ENCODE results near the gene EXD3. TPM values are rescaled to one million over a fixed set of nuclear protein-coding genes. Genes with fewer than 3 reads are reported as not detected.

The EXD3 gene
- total RNA-seq, 5 donors from 2014 or later (not counting 1 experiment from before 2014, with no cell fraction given), result 18.5 to 43.8 (median 38.0) TPM

- H3K9me3 ChIP-seq, result no peaks in the 10 kb centered on the region
- ChIA-PET POLR2A (no interaction called here), CTCF (interaction anchor here in 1 of 2 donors (0.8 kb wide), 1 partner anchor 36 kb away, joined by 3 read pairs; the partner anchor contains the start of genes EXD3 and NOXA1)
- Mint-ChIP-seq H3K4me3 (peak within 1 kb of the TSS; percentile 61 to 72 (median 66)), H3K9me3 (no peaks in the 10 kb centered on the region), H3K27me3 (no peaks in the 10 kb centered on the region), H3K27ac (peak within 1 kb of the TSS; percentile 69 to 82), H3K36me3 (no peaks in the 10 kb centered on the region), H3K4me1 (peaks cover 31 to 49% (median 43%) of the 10 kb centered on the region in 3 donors)
- H3K27ac ChIP-seq (ENCODE audit: low read length), result peak within 1 kb of the TSS; percentile 85
- under 1% methylated on average over 61 of the region's 62 CpGs for WGBS (ENCODE audit: insufficient coverage)
- peaks cover 0 to 5% of the 10 kb centered on the region in 2 experiments for H3K27me3 ChIP-seq (replicated peaks in 1 of 2; ENCODE audit: control insufficient read depth in 2 of 2, extremely low read depth in 1 of 2, insufficient read depth in 2 of 2, low read length in 1 of 2)
- H3K4me3 ChIP-seq (ENCODE audit: control insufficient read depth in 1 of 2, extremely low read depth in 1 of 2, low read length in 1 of 2), result peak within 1 kb of the TSS; percentile 54 to 56
- peaks cover 9 to 10% of the 10 kb centered on the region in 2 donors for H3K36me3 ChIP-seq (ENCODE audit: control insufficient read depth in 2 of 2, extremely low read depth in 1 of 2, insufficient read depth in 1 of 2, low read length in 1 of 2)
- ATAC-seq (replicated peaks in 1 of 4) (peak; percentile 69 to 81 (median 73)), DNase-seq (peak; percentile 82 to 98 (median 92))
- H3K4me1 ChIP-seq (ENCODE audit: control insufficient read depth in 1 of 2, extremely low read depth in 1 of 2, insufficient read depth in 2 of 2, low read length in 2 of 2), result peaks cover 28 to 79% of the 10 kb centered on the region in 2 experiments
Measured at GRCh38 chr9:137459152-137459600, 36.2 kb upstream of the EXD3 start, which contains the start of gene NSMF. TSS of gene NSMF (minus strand) at chr9:137459334. CDS start at chr9:137459102, 232 bp downstream.

GRCh38 chr9:137458194-137459151, 35.5 kb upstream of the EXD3 start:
- Histone ChIP-seq H3K27ac (ENCODE audit: low read length) (no peak overlapping the region), H3K4me1 (ENCODE audit: control insufficient read depth in 1 of 2, extremely low read depth in 1 of 2, insufficient read depth in 2 of 2, low read length in 2 of 2) (peaks cover 30 to 85% of the 10 kb centered on the region in 2 experiments), H3K27me3 (replicated peaks in 1 of 2; ENCODE audit: control insufficient read depth in 2 of 2, extremely low read depth in 1 of 2, insufficient read depth in 2 of 2, low read length in 1 of 2) (peaks cover 0 to 4% of the 10 kb centered on the region in 2 experiments), H3K4me3 (ENCODE audit: control insufficient read depth in 1 of 2, extremely low read depth in 1 of 2, low read length in 1 of 2) (peak overlapping the region; percentile 38 to 52), H3K36me3 (ENCODE audit: control insufficient read depth in 2 of 2, extremely low read depth in 1 of 2, insufficient read depth in 1 of 2, low read length in 1 of 2) (peaks cover 9 to 10% of the 10 kb centered on the region in 2 donors), H3K9me3 (no peaks in the 10 kb centered on the region)
- Mint-ChIP-seq H3K27ac (no peak overlapping the region), H3K27me3 (no peaks in the 10 kb centered on the region), H3K9me3 (no peaks in the 10 kb centered on the region), H3K36me3 (no peaks in the 10 kb centered on the region), H3K4me3 (peak overlapping the region in 1 of 3 donors; percentile 48), H3K4me1 (peaks cover 31 to 53% (median 46%) of the 10 kb centered on the region in 3 donors)
- peak in 1 of 35 experiments; percentile 15 for DNase-seq
- 18% methylated on average over 71 of the region's 88 CpGs for WGBS (ENCODE audit: insufficient coverage)
- ChIA-PET POLR2A (no interaction called here), CTCF (no interaction called here)
- ATAC-seq (replicated peaks in 1 of 4), result peak; percentile 13 to 20 (median 14)

- H3K4me1 Mint-ChIP-seq, result peaks cover 27 to 56% (median 43%) of the 10 kb centered on the region in 3 donors
- no peak for ATAC-seq (replicated peaks in 1 of 4)
Measured at GRCh38 chr9:137457406-137458193, 34.6 kb upstream of the EXD3 start.

GRCh38 chr9:137456864-137457405, 34.0 kb upstream of the EXD3 start:
- Histone ChIP-seq H3K9me3 (no peaks in the 10 kb centered on the region), H3K27ac (ENCODE audit: low read length) (no peak overlapping the region), H3K36me3 (ENCODE audit: control insufficient read depth in 2 of 2, extremely low read depth in 1 of 2, insufficient read depth in 1 of 2, low read length in 1 of 2) (peaks cover 14 to 16% of the 10 kb centered on the region in 2 donors), H3K4me1 (ENCODE audit: control insufficient read depth in 1 of 2, extremely low read depth in 1 of 2, insufficient read depth in 2 of 2, low read length in 2 of 2) (peaks cover 40 to 85% of the 10 kb centered on the region in 2 experiments), H3K27me3 (replicated peaks in 1 of 2; ENCODE audit: control insufficient read depth in 2 of 2, extremely low read depth in 1 of 2, insufficient read depth in 2 of 2, low read length in 1 of 2) (peaks cover 0 to 3% of the 10 kb centered on the region in 2 experiments), H3K4me3 (ENCODE audit: control insufficient read depth in 1 of 2, extremely low read depth in 1 of 2, low read length in 1 of 2) (no peak overlapping the region)
- DNase-seq, result no peak
- H3K4me1 Mint-ChIP-seq, result peaks cover 32 to 60% (median 43%) of the 10 kb centered on the region in 3 donors
- H3K9me3 Mint-ChIP-seq, result no peaks in the 10 kb centered on the region
- H3K27ac Mint-ChIP-seq, result no peak overlapping the region
- CTCF ChIA-PET, result no interaction called here
- peak overlapping the region in 2 of 3 donors; percentile 17 to 41 for H3K4me3 Mint-ChIP-seq
- no peak for ATAC-seq (replicated peaks in 1 of 4)
- H3K36me3 Mint-ChIP-seq, result no peaks in the 10 kb centered on the region
- 97% methylated on average over 8 of the region's 10 CpGs for WGBS (ENCODE audit: insufficient coverage)
- POLR2A ChIA-PET, result interaction anchor here in 1 of 2 donors (0.5 kb wide), 1 partner anchor 86 kb away, joined by 3 read pairs; no protein-coding TSS in a partner anchor
- H3K27me3 Mint-ChIP-seq, result no peaks in the 10 kb centered on the region

More at GRCh38 chr9:137457406-137458193, 34.6 kb upstream of the EXD3 start:
- Histone ChIP-seq H3K36me3 (ENCODE audit: control insufficient read depth in 2 of 2, extremely low read depth in 1 of 2, insufficient read depth in 1 of 2, low read length in 1 of 2) (peaks cover 14 to 16% of the 10 kb centered on the region in 2 donors), H3K27ac (ENCODE audit: low read length) (no peak overlapping the region), H3K9me3 (no peaks in the 10 kb centered on the region), H3K27me3 (replicated peaks in 1 of 2; ENCODE audit: control insufficient read depth in 2 of 2, extremely low read depth in 1 of 2, insufficient read depth in 2 of 2, low read length in 1 of 2) (peaks cover 0 to 3% of the 10 kb centered on the region in 2 experiments), H3K4me3 (ENCODE audit: control insufficient read depth in 1 of 2, extremely low read depth in 1 of 2, low read length in 1 of 2) (no peak overlapping the region), H3K4me1 (ENCODE audit: control insufficient read depth in 1 of 2, extremely low read depth in 1 of 2, insufficient read depth in 2 of 2, low read length in 2 of 2) (peaks cover 38 to 85% of the 10 kb centered on the region in 2 experiments)
- H3K27ac Mint-ChIP-seq, result no peak overlapping the region
- peak in 1 of 35 experiments; percentile 5 for DNase-seq
- ChIA-PET POLR2A (interaction anchor here in 1 of 2 donors (0.5 kb wide), 1 partner anchor 87 kb away, joined by 3 read pairs; no protein-coding TSS in a partner anchor), CTCF (no interaction called here)
- no peaks in the 10 kb centered on the region for H3K36me3 Mint-ChIP-seq
- no peaks in the 10 kb centered on the region for H3K9me3 Mint-ChIP-seq
- H3K4me3 Mint-ChIP-seq, result peak overlapping the region in 2 of 3 donors; percentile 43 to 48
- WGBS (ENCODE audit: insufficient coverage), result 96% methylated on average over 37 of the region's 44 CpGs
- H3K27me3 Mint-ChIP-seq, result no peaks in the 10 kb centered on the region

GRCh38 chr9:137456061-137456863, 33.3 kb upstream of the EXD3 start:
- peaks cover 37 to 59% (median 43%) of the 10 kb centered on the region in 3 donors for H3K4me1 Mint-ChIP-seq
- Histone ChIP-seq H3K9me3 (no peaks in the 10 kb centered on the region), H3K4me1 (ENCODE audit: control insufficient read depth in 1 of 2, extremely low read depth in 1 of 2, insufficient read depth in 2 of 2, low read length in 2 of 2) (peaks cover 38 to 83% of the 10 kb centered on the region in 2 experiments), H3K4me3 (ENCODE audit: control insufficient read depth in 1 of 2, extremely low read depth in 1 of 2, low read length in 1 of 2) (no peak overlapping the region), H3K27me3 (replicated peaks in 1 of 2; ENCODE audit: control insufficient read depth in 2 of 2, extremely low read depth in 1 of 2, insufficient read depth in 2 of 2, low read length in 1 of 2) (peaks cover 0 to 3% of the 10 kb centered on the region in 2 experiments), H3K27ac (ENCODE audit: low read length) (no peak overlapping the region), H3K36me3 (ENCODE audit: control insufficient read depth in 2 of 2, extremely low read depth in 1 of 2, insufficient read depth in 1 of 2, low read length in 1 of 2) (peaks cover 14 to 16% of the 10 kb centered on the region in 2 donors)
- CTCF ChIA-PET, result interaction anchor here in 1 of 2 donors (0.7 kb wide), 1 partner anchor 9 kb away, joined by 4 read pairs; no protein-coding TSS in a partner anchor
- WGBS (ENCODE audit: insufficient coverage), result 97% methylated on average over 9 of the region's 12 CpGs
- H3K4me3 Mint-ChIP-seq, result peak overlapping the region in 2 of 3 donors; percentile 17 to 41
- ATAC-seq (replicated peaks in 1 of 4) (no peak), DNase-seq (no peak)
- H3K9me3 Mint-ChIP-seq, result no peaks in the 10 kb centered on the region
- no peaks in the 10 kb centered on the region for H3K36me3 Mint-ChIP-seq
- POLR2A ChIA-PET, result no interaction called here
- no peak overlapping the region for H3K27ac Mint-ChIP-seq
- H3K27me3 Mint-ChIP-seq, result no peaks in the 10 kb centered on the region
